Ishikawa (cell line): ENCODE results near the gene EFNB1.

Experiments used
- CEBPB ChIP-seq: IDR thresholded peaks from 2 replicates; pipeline ENCODE4 v1.6.1; 2012
- CREB1 ChIP-seq: IDR thresholded peaks from 2 replicates; pipeline ENCODE4 v1.6.1; 2012; ENCODE audit warnings: low read depth
- EGR1 ChIP-seq: IDR thresholded peaks from 2 replicates; pipeline ENCODE4 v1.6.1; 2012
- EP300 ChIP-seq: IDR thresholded peaks from 2 replicates; pipeline ENCODE4 v1.6.1; 2012; ENCODE audit warnings: borderline replicate concordance
- FOXM1 ChIP-seq: IDR thresholded peaks from 2 replicates; pipeline ENCODE4 v1.6.1; 2012; ENCODE audit warnings: low read depth, borderline replicate concordance
- NFIC ChIP-seq: IDR thresholded peaks from 2 replicates; pipeline ENCODE4 v1.6.1; 2012
- RAD21 ChIP-seq: IDR thresholded peaks from 2 replicates; pipeline ENCODE4 v1.6.1; 2012; ENCODE audit warnings: low read depth
- REST ChIP-seq: IDR thresholded peaks from 2 replicates; pipeline ENCODE4 v1.6.1; 2012; ENCODE audit warnings: low read depth, mild to moderate bottlenecking
- TAF1 ChIP-seq: IDR thresholded peaks from 2 replicates; pipeline ENCODE4 v1.6.1; 2012; ENCODE audit warnings: low read depth, mild to moderate bottlenecking
- TCF12 ChIP-seq: IDR thresholded peaks from 2 replicates; pipeline ENCODE4 v1.6.1; 2012; ENCODE audit warnings: low read depth
- TEAD4 ChIP-seq: IDR thresholded peaks from 2 replicates; pipeline ENCODE4 v1.6.1; 2012
- USF1 ChIP-seq: IDR thresholded peaks from 2 replicates; pipeline ENCODE4 v1.6.1; 2012
- YY1 ChIP-seq: IDR thresholded peaks from 2 replicates; pipeline ENCODE4 v1.6.1; 2012; ENCODE audit warnings: low read depth
- ZBTB7A ChIP-seq: IDR thresholded peaks from 2 replicates; pipeline ENCODE4 v1.6.1; 2012; ENCODE audit warnings: low read depth
- TF ChIP-seq, protein P1 (sequence below): IDR thresholded peaks from 2 replicates; pipeline ENCODE4 v1.6.1; 2012

Gene EFNB1

DNA sequence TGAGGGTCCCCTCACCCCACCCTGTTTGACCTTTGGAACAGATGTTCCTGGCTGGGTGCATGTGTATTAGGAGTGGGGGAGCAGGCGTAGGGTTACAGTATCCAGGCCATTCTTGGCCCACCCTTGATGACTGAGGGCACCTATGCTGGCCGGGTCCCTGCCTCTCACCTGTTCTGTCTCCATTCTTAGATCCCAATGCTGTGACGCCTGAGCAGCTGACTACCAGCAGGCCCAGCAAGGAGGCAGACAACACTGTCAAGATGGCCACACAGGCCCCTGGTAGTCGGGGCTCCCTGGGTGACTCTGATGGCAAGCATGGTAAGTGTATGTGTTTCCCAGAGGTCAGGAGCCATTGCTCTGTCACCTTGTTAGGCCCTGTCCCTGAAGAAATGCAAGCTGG lies 10.9 kb downstream of the EFNB1 start:
- TF ChIP-seq EGR1 (no peak), USF1 (no peak), EP300 (no peak), CEBPB (no peak), NFIC (no peak), FOXM1 (no peak), YY1 (no peak), TEAD4 (no peak), REST (no peak), TAF1 (no peak), ZBTB7A (no peak), RAD21 (no peak), TCF12 (no peak)
- TF ChIP-seq, protein P1, sequence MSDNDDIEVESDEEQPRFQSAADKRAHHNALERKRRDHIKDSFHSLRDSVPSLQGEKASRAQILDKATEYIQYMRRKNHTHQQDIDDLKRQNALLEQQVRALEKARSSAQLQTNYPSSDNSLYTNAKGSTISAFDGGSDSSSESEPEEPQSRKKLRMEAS: no peak

DNA sequence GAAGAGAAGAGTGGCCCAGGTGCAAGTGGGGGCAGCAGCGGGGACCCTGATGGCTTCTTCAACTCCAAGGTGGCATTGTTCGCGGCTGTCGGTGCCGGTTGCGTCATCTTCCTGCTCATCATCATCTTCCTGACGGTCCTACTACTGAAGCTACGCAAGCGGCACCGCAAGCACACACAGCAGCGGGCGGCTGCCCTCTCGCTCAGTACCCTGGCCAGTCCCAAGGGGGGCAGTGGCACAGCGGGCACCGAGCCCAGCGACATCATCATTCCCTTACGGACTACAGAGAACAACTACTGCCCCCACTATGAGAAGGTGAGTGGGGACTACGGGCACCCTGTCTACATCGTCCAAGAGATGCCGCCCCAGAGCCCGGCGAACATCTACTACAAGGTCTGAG lies 11.4 kb downstream of the EFNB1 start:
- TF ChIP-seq EP300 (no peak), RAD21 (no peak), NFIC (no peak), ZBTB7A (no peak), USF1 (no peak), CEBPB (no peak), REST (no peak), TEAD4 (no peak), EGR1 (no peak), FOXM1 (no peak), YY1 (no peak), CREB1 (no peak), TAF1 (no peak), TCF12 (no peak)
- TF ChIP-seq, protein P1: no peak

DNA sequence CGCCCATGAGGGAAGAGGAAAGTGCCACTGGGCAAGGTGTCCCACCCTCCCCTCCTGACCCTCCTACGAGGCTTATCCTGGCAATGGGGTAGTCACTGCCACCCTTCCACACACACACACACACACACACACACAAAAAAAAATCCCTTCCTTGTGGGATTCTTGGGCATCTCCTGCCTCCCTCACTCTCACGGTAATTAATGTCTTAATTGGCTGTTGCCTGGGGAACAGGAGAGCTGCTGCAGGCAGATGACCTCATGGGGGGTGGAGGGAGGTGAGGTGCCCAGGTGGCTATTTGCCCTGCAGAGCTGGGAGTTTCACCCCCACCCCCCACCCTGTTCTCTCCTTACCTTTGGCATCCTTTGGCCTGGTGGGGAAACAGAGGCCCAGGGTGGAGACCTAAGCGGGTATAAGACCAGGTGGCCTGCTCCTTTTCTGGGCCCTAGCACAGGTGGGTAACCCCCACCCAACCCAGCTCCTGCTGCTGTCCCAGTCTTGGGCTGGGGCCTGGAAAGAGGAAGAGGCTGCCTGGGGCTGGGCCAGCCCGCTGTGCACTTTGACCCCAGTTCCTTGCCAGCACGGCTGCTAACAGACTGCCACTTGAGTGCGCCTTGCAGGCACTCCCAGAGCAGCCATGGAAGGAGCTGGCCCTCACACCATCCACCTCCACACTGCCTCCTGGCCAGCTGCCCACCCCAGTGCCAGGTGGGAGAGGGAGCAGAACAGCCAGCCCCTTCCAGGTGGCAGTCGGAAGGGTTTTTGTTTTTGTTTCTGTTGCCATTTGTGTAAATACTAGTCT lies 12.6 kb downstream of the EFNB1 start:
- TF ChIP-seq TCF12 (no peak), TAF1 (no peak), CREB1 (no peak), FOXM1 (no peak), EGR1 (no peak), EP300 (no peak), RAD21 (no peak), CEBPB (no peak), ZBTB7A (no peak), TEAD4 (no peak)

GRCh38 chrX:68842351-68842750 lies 13.5 kb downstream of the EFNB1 start:
- TF ChIP-seq EP300 (no peak), REST (no peak), RAD21 (no peak), YY1 (no peak), FOXM1 (no peak), TCF12 (no peak), NFIC (no peak), ZBTB7A (no peak), TAF1 (no peak), CREB1 (no peak), CEBPB (no peak), TEAD4 (no peak), EGR1 (no peak), USF1 (no peak)
- TF ChIP-seq, protein P1: no peak
